Thoracic aorta (tissue), 2 donors: ENCODE measurements around the gene PGA5. TPM values are rescaled to one million over a fixed set of nuclear protein-coding genes. Genes with fewer than 3 reads are reported as not detected.

Source experiments
- ATAC-seq: fragments of 150-250 bp; one replicate; pipeline ENCODE4 v1.8.0; 2017; ENCODE audit warnings: low read depth; ENCODE audit not compliant: insufficient number of reproducible peaks, low FRiP score
- DNase-seq: peaks from one replicate; pipeline ENCODE4 v3.0.0-alpha.2; 2020; ENCODE audit warnings: low spot score
- H3K27ac ChIP-seq, 2 donors: fragments of 200-600 bp; sonication (generic); 1 replicate in 1 of 2; 2 replicates in 1 of 2; pipeline ENCODE4 v1.5.1; 2016; ENCODE audit warnings: mild to moderate bottlenecking in 2 of 2, moderate library complexity in 2 of 2
- H3K27me3 ChIP-seq: fragments of 200-600 bp; sonication (generic); replicated peaks from 2 replicates; pipeline ENCODE4 v1.6.0; 2016; ENCODE audit warnings: mild to moderate bottlenecking; ENCODE audit not compliant: insufficient read depth
- H3K36me3 ChIP-seq: fragments of 200-600 bp; sonication (generic); one replicate; pipeline ENCODE4 v1.5.1; 2016
- H3K4me1 ChIP-seq, 2 donors: fragments of 200-600 bp; sonication (generic); 1 replicate in 1 of 2; 2 replicates in 1 of 2; pipeline versions ENCODE4 v1.5.1 to v1.6.0; 2016; ENCODE audit warnings: low read depth in 2 of 2, mild to moderate bottlenecking in 1 of 2; ENCODE audit not compliant: control insufficient read depth in 1 of 2
- H3K4me3 ChIP-seq: fragments of 200-600 bp; sonication (generic); 2 replicates; pipeline ENCODE4 v1.5.1; 2016; ENCODE audit warnings: mild to moderate bottlenecking
- H3K9me3 ChIP-seq: fragments of 200-600 bp; sonication (generic); 2 replicates; pipeline ENCODE4 v1.5.1; 2016
- total RNA-seq, 2 donors: library from RNA; depleted of rRNA; stranded (reverse); fragments of >200 nt; gene quantifications; one replicate each; pipeline versions ENCODE4 v1.1.0 to v1.2.3, GENCODE V29; 2016
- TF ChIP-seq, protein P1 (sequence below): fragments of 200-600 bp; sonication (generic); IDR thresholded peaks from one replicate; pipeline ENCODE4 v1.5.1; 2019; ENCODE audit warnings: antibody characterized with exemption

The PGA5 gene
- total RNA-seq, 2 donors from 2014 or later: not detected

DNA sequence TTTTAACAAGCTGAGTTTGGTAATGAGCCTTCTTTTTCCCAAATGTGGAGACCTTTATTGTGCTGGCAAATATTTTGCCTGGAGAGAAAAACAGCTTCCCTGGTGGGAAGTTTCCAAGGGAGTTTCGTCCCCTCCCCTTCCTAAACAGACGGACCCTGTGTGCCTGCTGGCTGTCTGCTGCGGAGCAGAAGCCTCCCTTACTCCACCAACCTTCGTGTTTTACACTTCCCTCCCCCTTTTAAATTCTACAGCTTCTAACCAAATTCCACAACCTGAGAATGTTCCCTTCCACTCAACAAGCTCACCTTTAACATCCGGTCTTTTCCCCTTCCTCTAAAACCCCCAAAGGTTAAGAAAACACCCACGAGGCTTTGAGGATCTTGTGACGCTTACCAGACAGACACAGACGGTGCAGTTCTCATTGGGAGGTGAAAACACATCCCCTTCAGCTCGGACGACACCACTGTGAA is 37.1 kb downstream of the PGA5 start:
- no peaks in the 10 kb centered on the region for H3K4me1 ChIP-seq
- no peaks in the 10 kb centered on the region for H3K27me3 ChIP-seq
- H3K36me3 ChIP-seq: no peaks in the 10 kb centered on the region
- H3K9me3 ChIP-seq: no peaks in the 10 kb centered on the region
- TF ChIP-seq, protein P1, sequence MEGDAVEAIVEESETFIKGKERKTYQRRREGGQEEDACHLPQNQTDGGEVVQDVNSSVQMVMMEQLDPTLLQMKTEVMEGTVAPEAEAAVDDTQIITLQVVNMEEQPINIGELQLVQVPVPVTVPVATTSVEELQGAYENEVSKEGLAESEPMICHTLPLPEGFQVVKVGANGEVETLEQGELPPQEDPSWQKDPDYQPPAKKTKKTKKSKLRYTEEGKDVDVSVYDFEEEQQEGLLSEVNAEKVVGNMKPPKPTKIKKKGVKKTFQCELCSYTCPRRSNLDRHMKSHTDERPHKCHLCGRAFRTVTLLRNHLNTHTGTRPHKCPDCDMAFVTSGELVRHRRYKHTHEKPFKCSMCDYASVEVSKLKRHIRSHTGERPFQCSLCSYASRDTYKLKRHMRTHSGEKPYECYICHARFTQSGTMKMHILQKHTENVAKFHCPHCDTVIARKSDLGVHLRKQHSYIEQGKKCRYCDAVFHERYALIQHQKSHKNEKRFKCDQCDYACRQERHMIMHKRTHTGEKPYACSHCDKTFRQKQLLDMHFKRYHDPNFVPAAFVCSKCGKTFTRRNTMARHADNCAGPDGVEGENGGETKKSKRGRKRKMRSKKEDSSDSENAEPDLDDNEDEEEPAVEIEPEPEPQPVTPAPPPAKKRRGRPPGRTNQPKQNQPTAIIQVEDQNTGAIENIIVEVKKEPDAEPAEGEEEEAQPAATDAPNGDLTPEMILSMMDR: no peak
- no peak overlapping the region for H3K27ac ChIP-seq
- no peak overlapping the region for H3K4me3 ChIP-seq
- DNase-seq (no peak), ATAC-seq (no peak)

DNA sequence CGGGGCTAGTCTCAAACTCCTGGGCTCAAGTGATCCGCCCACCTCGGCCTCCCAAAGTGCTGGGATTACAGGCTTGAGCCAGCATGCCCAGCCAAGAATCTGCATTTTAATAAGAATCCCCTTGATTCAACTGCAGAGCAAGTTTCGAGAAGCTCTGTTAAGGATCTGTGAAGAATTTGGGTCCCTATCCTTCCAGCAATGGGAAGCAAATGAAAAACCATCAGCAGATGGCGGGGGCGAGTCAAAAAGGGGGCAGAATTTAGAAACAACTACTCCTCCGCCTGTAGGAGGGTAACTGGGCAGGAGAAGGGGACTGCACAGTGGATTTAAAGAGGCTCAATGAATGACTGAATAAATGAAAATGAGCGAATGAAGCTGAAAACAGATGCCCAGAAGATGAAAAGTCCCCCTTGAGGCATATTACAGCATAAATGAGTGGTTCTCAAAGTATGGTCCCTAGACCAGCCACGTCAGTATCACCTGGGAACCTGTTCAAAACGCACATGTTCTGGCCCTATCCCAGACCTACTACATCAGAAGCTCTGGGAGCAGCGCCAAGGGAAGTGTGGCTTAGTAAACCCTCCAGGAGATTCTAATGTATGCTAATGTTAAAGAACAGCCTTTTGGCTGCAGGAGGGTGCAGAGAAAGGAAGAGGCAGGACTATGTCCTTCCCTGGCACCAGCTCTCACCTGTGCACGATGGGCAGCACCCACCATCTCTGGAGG is 39.1 kb downstream of the PGA5 start:
- H3K9me3 ChIP-seq: no peaks in the 10 kb centered on the region
- no peaks in the 10 kb centered on the region for H3K27me3 ChIP-seq
- H3K27ac ChIP-seq: no peak overlapping the region
- TF ChIP-seq, protein P1: no peak
- no peak overlapping the region for H3K4me3 ChIP-seq
- H3K4me1 ChIP-seq: no peaks in the 10 kb centered on the region
- no peak for DNase-seq
- no peaks in the 10 kb centered on the region for H3K36me3 ChIP-seq
- no peak for ATAC-seq

DNA sequence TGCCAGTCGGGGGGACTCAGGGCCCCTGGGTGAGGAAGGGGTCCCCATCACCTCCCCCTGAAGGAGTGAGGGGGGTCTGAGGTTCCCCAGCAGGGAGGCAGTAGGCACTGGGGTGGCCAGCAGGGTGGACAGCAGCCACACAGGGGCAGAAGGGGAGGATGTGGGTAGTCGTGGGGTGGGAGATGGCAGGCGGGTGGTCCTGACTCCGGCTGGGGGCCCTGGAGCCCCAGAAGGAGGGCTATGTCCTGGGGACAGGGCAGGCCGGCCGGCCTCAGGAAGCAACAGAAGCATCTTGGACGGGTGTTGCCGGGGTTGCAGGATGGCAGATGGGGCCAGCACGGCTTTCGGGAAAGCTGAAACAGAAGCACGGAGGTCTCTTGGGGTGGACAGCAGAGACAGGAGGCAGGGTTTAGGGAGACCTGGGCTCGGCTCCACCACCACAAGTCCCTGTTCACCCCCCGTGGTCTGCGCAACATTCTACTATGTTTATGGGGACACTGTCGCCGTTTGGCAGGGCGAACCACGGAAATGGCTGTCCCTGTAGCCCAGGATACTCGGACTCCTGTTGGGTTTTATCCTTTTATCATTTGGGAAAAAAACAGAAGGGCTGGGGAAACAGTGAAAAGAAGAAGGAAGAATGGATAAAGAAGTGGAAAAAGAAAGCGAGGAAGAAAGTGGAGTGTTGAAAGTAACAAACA is 40.1 kb downstream of the PGA5 start:
- no peaks in the 10 kb centered on the region for H3K27me3 ChIP-seq
- no peaks in the 10 kb centered on the region for H3K9me3 ChIP-seq
- TF ChIP-seq, protein P1: no peak
- H3K36me3 ChIP-seq: no peaks in the 10 kb centered on the region
- H3K4me1 ChIP-seq: no peaks in the 10 kb centered on the region
- H3K4me3 ChIP-seq: no peak overlapping the region
- DNase-seq (no peak), ATAC-seq (no peak)
- no peak overlapping the region for H3K27ac ChIP-seq

DNA sequence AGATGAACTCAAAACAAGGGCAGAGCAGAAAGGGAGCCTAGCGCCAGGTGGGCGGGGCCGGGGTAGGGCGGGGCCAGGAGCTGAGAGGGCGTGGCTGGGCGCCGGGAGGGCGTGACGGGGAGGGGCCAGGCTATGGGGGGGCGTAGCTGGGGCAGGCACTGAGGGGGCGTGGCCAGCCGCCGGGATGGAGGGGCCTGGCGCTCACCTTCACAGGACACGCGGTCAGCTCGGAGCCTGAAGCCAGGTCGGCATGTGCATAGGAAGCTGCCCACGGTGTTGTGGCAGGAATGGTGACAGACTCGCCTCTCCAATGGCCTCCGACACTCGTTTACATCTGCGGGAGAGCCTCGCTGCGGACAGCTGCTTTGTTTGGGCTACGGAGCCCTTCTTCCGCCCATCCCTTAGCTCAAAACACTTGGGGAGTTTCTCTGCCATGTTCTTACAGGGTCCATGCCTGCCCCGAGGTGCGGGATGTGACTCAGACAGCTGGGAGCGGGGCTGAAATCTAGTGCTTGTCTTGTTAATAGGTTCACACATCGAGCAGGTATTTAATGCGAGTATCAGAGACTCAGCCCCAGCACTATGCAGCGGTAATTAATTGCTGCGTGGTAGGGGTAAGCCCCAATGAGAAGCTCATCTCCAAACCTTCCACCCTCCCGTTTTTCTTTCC is 40.7 kb downstream of the PGA5 start:
- H3K9me3 ChIP-seq: no peaks in the 10 kb centered on the region
- TF ChIP-seq, protein P1: no peak
- H3K36me3 ChIP-seq: no peaks in the 10 kb centered on the region
- no peaks in the 10 kb centered on the region for H3K4me1 ChIP-seq
- H3K27me3 ChIP-seq: no peaks in the 10 kb centered on the region
- DNase-seq (no peak), ATAC-seq (no peak)
- H3K27ac ChIP-seq: no peak overlapping the region
- no peak overlapping the region for H3K4me3 ChIP-seq

DNA sequence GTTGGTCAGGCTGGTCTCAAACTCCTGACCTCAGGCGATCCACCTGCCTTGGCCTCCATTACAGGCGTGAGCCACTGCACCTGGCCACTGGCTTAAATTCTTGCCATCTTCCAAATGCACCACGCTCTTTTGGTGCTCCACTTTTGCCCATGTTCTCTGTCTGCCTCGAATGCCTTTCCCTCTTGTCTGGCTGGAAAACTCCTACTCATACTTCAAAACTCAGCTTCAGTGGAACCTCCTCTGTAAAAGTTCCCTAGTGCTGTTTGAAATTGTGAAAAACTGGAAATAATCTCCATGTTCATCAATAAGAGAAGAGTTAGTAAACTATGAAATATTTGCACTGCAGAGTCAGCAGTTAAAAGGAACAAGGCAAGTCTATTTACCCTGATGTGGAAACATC is 42.6 kb downstream of the PGA5 start:
- no peak for ATAC-seq
- Histone ChIP-seq H3K4me1 (no peaks in the 10 kb centered on the region), H3K4me3 (no peak overlapping the region), H3K27me3 (no peaks in the 10 kb centered on the region), H3K27ac (no peak overlapping the region), H3K36me3 (no peaks in the 10 kb centered on the region), H3K9me3 (no peaks in the 10 kb centered on the region)
- DNase-seq: no peak
- TF ChIP-seq, protein P1: no peak
